Spleen (tissue), 7 donors: ENCODE data around the gene SRPK2.

Source experiments
- POLR2A ChIP-seq, 3 donors: fragments of 450-650 bp; IDR thresholded peaks; one replicate each; pipeline ENCODE4 v1.5.1; 2017; ENCODE audit warnings: antibody characterized with exemption in 3 of 3, mild to moderate bottlenecking in 1 of 3
- POLR2AphosphoS5 ChIP-seq, 3 donors: sonication (generic); formaldehyde crosslinking; IDR thresholded peaks; one replicate each; pipeline ENCODE4 v1.5.1; 2017; ENCODE audit warnings: antibody characterized with exemption in 3 of 3
- TF ChIP-seq, protein P1 (sequence below), 11 experiments: fragments of 200-600 bp in 7 of 11; fragments of 450-650 bp in 4 of 11; sonication (generic) in 4 of 11; IDR thresholded peaks in 8 of 11; conservative IDR thresholded peaks in 3 of 11; 1 replicate in 7 of 11; 2 replicates in 4 of 11; pipeline versions ENCODE4 v1.4.0 to v1.8.0; 2016 to 2021; ENCODE audit warnings: antibody characterized with exemption in 11 of 11, inconsistent platforms in 4 of 11, mild to moderate bottlenecking in 1 of 11
- donor health status: DM: no; HTN: no; CAD: no; lungs with moderate emphysema.
- donor health status: DM: no; HTN: no; CAD: no.
- donor health status: DM: no; HTN: no; CAD: no.

- TF ChIP-seq, protein P1, sequence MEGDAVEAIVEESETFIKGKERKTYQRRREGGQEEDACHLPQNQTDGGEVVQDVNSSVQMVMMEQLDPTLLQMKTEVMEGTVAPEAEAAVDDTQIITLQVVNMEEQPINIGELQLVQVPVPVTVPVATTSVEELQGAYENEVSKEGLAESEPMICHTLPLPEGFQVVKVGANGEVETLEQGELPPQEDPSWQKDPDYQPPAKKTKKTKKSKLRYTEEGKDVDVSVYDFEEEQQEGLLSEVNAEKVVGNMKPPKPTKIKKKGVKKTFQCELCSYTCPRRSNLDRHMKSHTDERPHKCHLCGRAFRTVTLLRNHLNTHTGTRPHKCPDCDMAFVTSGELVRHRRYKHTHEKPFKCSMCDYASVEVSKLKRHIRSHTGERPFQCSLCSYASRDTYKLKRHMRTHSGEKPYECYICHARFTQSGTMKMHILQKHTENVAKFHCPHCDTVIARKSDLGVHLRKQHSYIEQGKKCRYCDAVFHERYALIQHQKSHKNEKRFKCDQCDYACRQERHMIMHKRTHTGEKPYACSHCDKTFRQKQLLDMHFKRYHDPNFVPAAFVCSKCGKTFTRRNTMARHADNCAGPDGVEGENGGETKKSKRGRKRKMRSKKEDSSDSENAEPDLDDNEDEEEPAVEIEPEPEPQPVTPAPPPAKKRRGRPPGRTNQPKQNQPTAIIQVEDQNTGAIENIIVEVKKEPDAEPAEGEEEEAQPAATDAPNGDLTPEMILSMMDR (IDR thresholded peaks at IDR 0.05 in 8 of 11, conservative IDR thresholded peaks at IDR 0.05 in 3 of 11) = no peak
- TF ChIP-seq POLR2A (IDR thresholded peaks at IDR 0.05) (no peak), POLR2AphosphoS5 (IDR thresholded peaks at IDR 0.05) (no peak)
Measured at GRCh38 chr7:105289704-105290103, 99.0 kb downstream of the SRPK2 start.
